Suprapubic skin (tissue), 4 donors: ENCODE measurements around the gene ING5.

ENCODE experiments used
- POLR2A ChIP-seq, 2 donors: fragments of 450-650 bp; IDR thresholded peaks; one replicate each; pipeline ENCODE4 v1.6.1; 2017; ENCODE audit warnings: antibody characterized with exemption in 2 of 2, mild to moderate bottlenecking in 2 of 2, moderate library complexity in 2 of 2
- POLR2AphosphoS5 ChIP-seq, 3 donors: sonication (generic); formaldehyde crosslinking; IDR thresholded peaks; one replicate each; pipeline ENCODE4 v1.6.1; 2017; ENCODE audit warnings: antibody characterized with exemption in 3 of 3
- TF ChIP-seq, protein P1 (sequence below), 2 donors: fragments of 200-600 bp in 1 of 2; fragments of 450-650 bp in 1 of 2; sonication (generic) in 1 of 2; IDR thresholded peaks; one replicate each; pipeline ENCODE4 v1.5.1; 2016 to 2019; ENCODE audit warnings: antibody characterized with exemption in 2 of 2, mild to moderate bottlenecking in 1 of 2, moderate library complexity in 1 of 2

DNA sequence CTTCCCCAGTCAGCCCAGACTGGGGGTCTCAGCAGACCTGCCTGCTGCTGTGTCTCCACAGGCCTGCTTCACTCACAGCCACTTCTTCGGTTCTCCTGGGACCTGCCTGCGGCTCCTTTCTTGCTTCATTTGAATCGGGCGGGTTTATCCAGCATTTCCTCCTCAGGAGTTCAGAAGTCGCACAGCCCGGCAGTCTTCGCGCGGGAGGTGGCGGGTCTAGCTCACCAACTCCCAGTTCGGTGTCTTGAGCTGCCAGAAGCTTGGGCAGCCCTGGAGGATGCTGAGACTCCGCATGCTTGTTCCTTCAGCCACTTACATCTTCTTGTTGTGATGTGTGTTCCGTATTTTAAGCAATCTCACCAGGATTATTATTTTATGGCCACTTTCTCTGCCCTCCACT is 43.4 kb downstream of the ING5 start:
- TF ChIP-seq, protein P1, sequence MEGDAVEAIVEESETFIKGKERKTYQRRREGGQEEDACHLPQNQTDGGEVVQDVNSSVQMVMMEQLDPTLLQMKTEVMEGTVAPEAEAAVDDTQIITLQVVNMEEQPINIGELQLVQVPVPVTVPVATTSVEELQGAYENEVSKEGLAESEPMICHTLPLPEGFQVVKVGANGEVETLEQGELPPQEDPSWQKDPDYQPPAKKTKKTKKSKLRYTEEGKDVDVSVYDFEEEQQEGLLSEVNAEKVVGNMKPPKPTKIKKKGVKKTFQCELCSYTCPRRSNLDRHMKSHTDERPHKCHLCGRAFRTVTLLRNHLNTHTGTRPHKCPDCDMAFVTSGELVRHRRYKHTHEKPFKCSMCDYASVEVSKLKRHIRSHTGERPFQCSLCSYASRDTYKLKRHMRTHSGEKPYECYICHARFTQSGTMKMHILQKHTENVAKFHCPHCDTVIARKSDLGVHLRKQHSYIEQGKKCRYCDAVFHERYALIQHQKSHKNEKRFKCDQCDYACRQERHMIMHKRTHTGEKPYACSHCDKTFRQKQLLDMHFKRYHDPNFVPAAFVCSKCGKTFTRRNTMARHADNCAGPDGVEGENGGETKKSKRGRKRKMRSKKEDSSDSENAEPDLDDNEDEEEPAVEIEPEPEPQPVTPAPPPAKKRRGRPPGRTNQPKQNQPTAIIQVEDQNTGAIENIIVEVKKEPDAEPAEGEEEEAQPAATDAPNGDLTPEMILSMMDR (IDR thresholded peaks at IDR 0.05), result no peak
- TF ChIP-seq POLR2A (IDR thresholded peaks at IDR 0.05) (no peak), POLR2AphosphoS5 (IDR thresholded peaks at IDR 0.05) (no peak)
